MCF 10A (cell line): ENCODE results near the gene ARHGAP15. TPM values are rescaled to one million over a fixed set of nuclear protein-coding genes. Genes with fewer than 3 reads are reported as not detected.

Experiments
- BruUV-seq: library from RNA; stranded (reverse); fragments of 400-500 nt; replicated peaks from 2 replicates; lab custom pipeline; 2021; lab: Mats Ljungman, UMichigan
- CTCF ChIA-PET: fragments of 300-600 bp; sonication (Branson Sonifier 250); formaldehyde crosslinking; extraction: SDS; loops from one replicate; lab custom pipeline; 2021; ENCODE audit warnings: antibody characterized with exemption, inconsistent platforms; lab: Yijun Ruan, JAX
- POLR2A ChIA-PET: fragments of 300-600, 350-650 bp; sonication (Branson Sonifier 250); formaldehyde crosslinking; extraction: SDS; loops from one replicate; lab custom pipeline; 2020; ENCODE audit warnings: antibody characterized with exemption, inconsistent platforms; lab: Yijun Ruan, JAX
- DNase-seq: peaks from one replicate; pipeline ENCODE4 v3.0.0-alpha.2; 2018; ENCODE audit not compliant: unreplicated experiment
- H3K27ac Mint-ChIP-seq: one replicate; pipeline ENCODE4 v1.8.0; 2022; ENCODE audit warnings: mild to moderate bottlenecking, low read depth, mixed read lengths; ENCODE audit not compliant: unreplicated experiment
- H3K27me3 Mint-ChIP-seq: one replicate; pipeline ENCODE4 v1.8.0; 2022; ENCODE audit warnings: mixed read lengths; ENCODE audit not compliant: insufficient read depth, unreplicated experiment
- H3K36me3 Mint-ChIP-seq: one replicate; pipeline ENCODE4 v1.8.0; 2022; ENCODE audit warnings: mild to moderate bottlenecking, moderate library complexity, mixed read lengths; ENCODE audit not compliant: insufficient read depth, unreplicated experiment
- H3K4me1 Mint-ChIP-seq: one replicate; pipeline ENCODE4 v1.8.0; 2022; ENCODE audit warnings: mixed read lengths; ENCODE audit not compliant: insufficient read depth, unreplicated experiment
- H3K4me3 Mint-ChIP-seq: one replicate; pipeline ENCODE4 v1.8.0; 2022; ENCODE audit warnings: mild to moderate bottlenecking, moderate library complexity, mixed read lengths; ENCODE audit not compliant: unreplicated experiment
- H3K9me3 Mint-ChIP-seq: one replicate; pipeline ENCODE4 v1.8.0; 2022; ENCODE audit warnings: mixed read lengths; ENCODE audit not compliant: unreplicated experiment
- CTCF ChIP-seq: fragments of 200-600 bp; IDR thresholded peaks from one replicate; pipeline ENCODE4 v1.8.0; 2022; ENCODE audit warnings: antibody characterized with exemption, mild to moderate bottlenecking; ENCODE audit not compliant: unreplicated experiment
- intact Hi-C: fragments of 100-400 bp; cut with micrococcal nuclease; formaldehyde crosslinking; loops from 2 replicates; pipeline ENCODE4 v1.14.1; 2022
- total RNA-seq: library from RNA; stranded (reverse); gene quantifications from 2 replicates; pipeline ENCODE4 v1.2.3, GENCODE V29; 2022

ARHGAP15 gene
- total RNA-seq, 1 experiment from 2014 or later = not detected

GRCh38 chr2:143384111-143384510, 254.9 kb downstream of the ARHGAP15 start:
- BruUV-seq = no TSS peak
- H3K36me3 Mint-ChIP-seq = no peaks in the 10 kb centered on the region
- H3K27me3 Mint-ChIP-seq = no peaks in the 10 kb centered on the region
- no peak for TF ChIP-seq CTCF
- H3K4me3 Mint-ChIP-seq = no peak overlapping the region
- ChIA-PET POLR2A (no interaction called here), CTCF (interaction anchor here (0.7 kb wide), 1 partner anchor 76 kb away, joined by 4 read pairs; no protein-coding TSS in a partner anchor)
- intact Hi-C loops = no loop called here
- H3K27ac Mint-ChIP-seq = no peak overlapping the region
- no peak for DNase-seq
- no peaks in the 10 kb centered on the region for H3K9me3 Mint-ChIP-seq
- H3K4me1 Mint-ChIP-seq = no peaks in the 10 kb centered on the region

DNA sequence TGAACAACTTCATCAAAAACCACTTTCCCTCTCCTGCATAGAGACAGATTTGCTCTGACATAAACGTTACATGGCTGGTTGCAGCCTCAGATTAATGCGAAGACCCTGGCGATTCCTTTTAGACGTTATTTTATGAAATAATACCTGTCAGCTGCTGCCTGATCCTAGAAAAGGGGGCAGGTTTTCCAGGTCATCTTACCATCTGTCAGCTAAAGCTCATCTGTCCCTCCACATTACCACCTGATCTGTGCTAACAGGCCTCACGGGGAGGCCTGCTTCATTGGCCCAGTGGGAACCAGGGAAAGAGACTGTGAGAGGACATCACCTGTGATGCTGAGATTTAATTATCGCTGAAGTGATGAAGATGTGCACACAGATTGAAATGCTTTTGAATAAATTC, 261.0 kb downstream of the ARHGAP15 start:
- Mint-ChIP-seq H3K9me3 (no peaks in the 10 kb centered on the region), H3K27me3 (no peaks in the 10 kb centered on the region), H3K4me1 (no peaks in the 10 kb centered on the region), H3K4me3 (no peak overlapping the region), H3K27ac (no peak overlapping the region), H3K36me3 (no peaks in the 10 kb centered on the region)
- intact Hi-C loops = no loop called here
- no peak for DNase-seq
- CTCF ChIA-PET = interaction anchor here (0.7 to 0.9 kb wide), 2 partner anchors 33 to 131 kb away, joined by 3 to 5 read pairs; no protein-coding TSS in a partner anchor
- no TSS peak for BruUV-seq
- POLR2A ChIA-PET = no interaction called here
- TF ChIP-seq CTCF = no peak

DNA sequence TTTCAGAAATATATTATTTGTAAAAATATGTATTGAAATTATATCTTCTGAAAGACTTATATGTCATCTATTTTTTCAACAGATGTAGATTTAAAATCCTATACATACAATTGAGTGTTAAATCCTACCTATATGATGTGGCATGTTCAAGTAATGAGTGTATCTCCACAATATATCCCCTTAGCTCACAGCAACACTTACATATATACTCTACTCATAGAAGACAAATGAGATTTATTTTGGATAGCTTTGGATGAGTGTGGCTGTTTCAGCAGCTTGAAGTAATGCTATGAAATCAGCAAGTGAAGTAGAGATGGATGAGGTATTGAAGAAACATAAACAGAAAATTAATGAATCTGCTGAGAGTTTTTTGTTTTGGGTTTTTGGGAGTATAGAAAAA, 263.1 kb downstream of the ARHGAP15 start:
- BruUV-seq = no TSS peak
- no peaks in the 10 kb centered on the region for H3K9me3 Mint-ChIP-seq
- H3K4me3 Mint-ChIP-seq = no peak overlapping the region
- no peak for TF ChIP-seq CTCF
- H3K36me3 Mint-ChIP-seq = no peaks in the 10 kb centered on the region
- intact Hi-C loops = no loop called here
- DNase-seq = no peak
- no peak overlapping the region for H3K27ac Mint-ChIP-seq
- ChIA-PET CTCF (interaction anchor here (0.9 to 1.0 kb wide), 2 partner anchors 52 to 352 kb away, joined by 3 to 4 read pairs; no protein-coding TSS in a partner anchor), POLR2A (interaction anchor here (0.7 to 1.3 kb wide), 2 partner anchors 7 to 45 kb away, joined by 3 to 5 read pairs; no protein-coding TSS in a partner anchor)
- H3K4me1 Mint-ChIP-seq = peaks cover 11% of the 10 kb centered on the region
- no peaks in the 10 kb centered on the region for H3K27me3 Mint-ChIP-seq

DNA sequence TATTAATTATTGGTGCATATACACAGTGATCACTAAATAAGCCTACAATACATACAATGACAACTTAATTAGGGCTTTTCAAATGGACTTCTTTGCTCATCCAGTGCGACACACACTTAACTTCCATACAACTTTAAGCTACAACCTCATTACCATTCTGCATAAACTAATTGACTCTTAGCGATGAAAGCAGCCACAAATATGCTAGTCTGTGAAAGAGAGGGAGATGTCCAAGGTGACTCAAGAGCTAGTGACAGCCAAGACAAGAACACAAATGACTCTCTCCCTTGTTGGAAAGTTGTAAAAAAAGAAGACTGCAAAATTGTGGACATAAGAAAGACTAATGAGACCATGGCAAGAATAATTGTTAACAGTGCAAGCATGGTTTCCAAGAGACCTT, 264.8 kb downstream of the ARHGAP15 start:
- no peaks in the 10 kb centered on the region for H3K9me3 Mint-ChIP-seq
- ChIA-PET POLR2A (no interaction called here), CTCF (interaction anchor here (0.8 kb wide), 1 partner anchor 29 kb away, joined by 3 read pairs; no protein-coding TSS in a partner anchor)
- intact Hi-C loops = no loop called here
- no peak overlapping the region for H3K27ac Mint-ChIP-seq
- no peak for DNase-seq
- TF ChIP-seq CTCF = no peak
- no peak overlapping the region for H3K4me3 Mint-ChIP-seq
- H3K27me3 Mint-ChIP-seq = no peaks in the 10 kb centered on the region
- peaks cover 26% of the 10 kb centered on the region for H3K4me1 Mint-ChIP-seq
- BruUV-seq = no TSS peak
- no peaks in the 10 kb centered on the region for H3K36me3 Mint-ChIP-seq
